HuH-7.5 (cell line): ENCODE data around the gene ARL8B.
"Not testable (repeated sequence)": the region's sequence is repeated elsewhere in the genome, so short reads cannot be mapped to it uniquely, and the experiment has no call there.

Experiments used
- DNase-seq: peaks from one replicate; pipeline ENCODE4 v3.0.0; 2011; ENCODE audit warnings: low spot score

ARL8B gene

DNA sequence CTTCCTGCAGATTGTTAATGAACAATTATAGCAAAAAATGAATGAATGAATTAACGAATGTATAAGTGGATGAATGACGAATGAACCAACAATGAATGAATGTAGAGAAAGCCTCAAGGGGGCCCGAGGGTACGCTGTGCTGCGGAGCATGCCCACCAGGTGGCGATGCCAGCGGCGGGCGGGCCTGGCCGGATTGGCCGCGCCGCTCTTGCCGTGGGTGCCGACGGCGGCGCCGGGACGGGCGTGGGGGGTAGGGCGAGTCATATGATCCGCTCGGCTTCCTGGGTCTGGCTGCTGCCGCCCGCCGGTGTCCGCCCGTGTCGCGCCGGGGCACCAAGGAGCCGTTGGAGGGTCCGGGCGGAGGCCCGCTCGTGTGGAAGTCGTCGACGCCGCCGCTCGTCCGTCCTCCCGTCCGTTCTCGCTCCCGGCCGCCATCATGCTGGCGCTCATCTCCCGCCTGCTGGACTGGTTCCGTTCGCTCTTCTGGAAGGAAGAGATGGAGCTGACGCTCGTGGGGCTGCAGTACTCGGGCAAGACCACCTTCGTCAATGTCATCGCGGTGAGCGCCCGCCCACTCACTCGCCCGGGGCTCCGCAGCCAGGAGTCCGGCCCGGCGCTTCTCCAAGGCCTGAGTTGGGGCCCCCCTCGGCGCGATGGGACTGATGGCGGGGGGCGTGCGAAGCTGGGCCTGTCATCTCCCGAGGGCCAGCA is at the start of gene ARL8B:
Gene ARL8B, plus strand, starts transcription at position 263 of the 711 bp plus-strand sequence. Its CDS starts 174 bp downstream, at position 437.
- peak; percentile 95 for DNase-seq

DNA sequence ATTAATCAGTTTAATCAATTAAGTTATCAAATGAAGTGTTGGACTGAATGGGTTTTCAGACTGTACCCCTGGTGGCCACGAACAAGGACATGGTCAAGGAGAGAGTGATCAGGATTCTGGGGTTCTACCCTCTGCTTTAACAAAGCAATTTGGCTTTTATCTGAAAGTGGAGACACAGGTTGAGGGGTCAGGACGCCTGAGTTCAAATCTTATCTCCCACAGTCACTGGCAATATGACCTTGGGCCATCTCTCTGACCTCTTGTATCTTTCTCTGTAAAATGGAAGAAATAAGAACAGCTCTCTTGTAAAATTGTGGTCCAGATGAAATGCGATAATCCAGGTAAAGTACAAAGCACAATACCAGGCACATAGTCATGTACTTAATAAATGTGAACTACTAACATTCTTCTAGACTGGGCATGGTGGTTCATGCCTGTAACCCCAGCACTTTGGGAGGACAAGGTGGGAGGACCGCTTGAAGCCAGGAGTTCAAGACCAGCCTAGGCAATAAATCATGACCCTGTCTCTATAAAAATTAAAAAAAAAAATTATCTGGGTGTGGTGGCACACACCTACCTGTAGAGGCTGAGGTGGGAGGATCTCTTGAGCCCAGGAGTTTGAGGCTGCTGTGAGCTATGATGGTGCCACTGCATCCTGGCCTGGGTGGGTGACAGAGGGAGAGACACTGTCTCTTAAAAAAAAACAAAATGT is 48.6 kb upstream of the ARL8B start:
- DNase-seq = no peak

DNA sequence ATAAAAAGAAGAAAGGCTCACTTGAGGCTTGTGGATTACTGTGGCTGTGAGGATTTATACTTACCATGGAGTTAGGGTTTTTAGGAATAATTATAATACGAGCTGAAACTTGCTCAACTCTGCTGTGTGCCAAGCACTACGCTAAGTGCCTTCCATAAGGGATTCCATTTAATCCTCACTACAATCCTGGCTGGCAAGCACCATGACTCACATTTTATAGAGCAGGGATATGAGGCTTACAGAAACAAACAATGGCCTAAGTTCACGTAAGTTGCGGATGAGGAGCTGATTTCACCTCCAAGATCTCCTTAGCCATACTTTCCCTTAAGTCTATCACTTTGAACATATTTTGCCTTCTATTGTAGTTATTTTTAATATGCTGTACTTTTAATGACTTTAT is 43.9 kb upstream of the ARL8B start:
- DNase-seq = no peak

DNA sequence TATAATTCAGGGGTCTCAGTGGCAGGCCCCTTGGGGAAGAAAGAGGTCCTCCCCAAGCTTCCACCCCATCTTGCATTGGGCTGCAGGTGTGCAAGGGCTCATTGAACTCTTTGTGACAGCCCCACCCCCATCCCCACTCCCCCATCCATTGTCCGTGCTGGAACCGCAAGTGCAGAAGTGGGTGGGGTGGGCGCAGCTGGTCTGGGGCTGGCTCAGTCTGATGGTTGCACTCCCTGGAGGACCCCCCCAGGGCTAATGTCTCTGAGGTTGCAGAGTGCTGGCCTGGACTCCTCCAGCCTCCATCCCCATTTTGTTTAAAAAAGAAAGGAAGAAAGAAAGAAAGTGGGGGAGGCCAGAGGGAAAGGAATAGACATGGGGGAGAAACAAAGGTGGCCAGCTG is 42.3 kb upstream of the ARL8B start:
- DNase-seq = no peak

DNA sequence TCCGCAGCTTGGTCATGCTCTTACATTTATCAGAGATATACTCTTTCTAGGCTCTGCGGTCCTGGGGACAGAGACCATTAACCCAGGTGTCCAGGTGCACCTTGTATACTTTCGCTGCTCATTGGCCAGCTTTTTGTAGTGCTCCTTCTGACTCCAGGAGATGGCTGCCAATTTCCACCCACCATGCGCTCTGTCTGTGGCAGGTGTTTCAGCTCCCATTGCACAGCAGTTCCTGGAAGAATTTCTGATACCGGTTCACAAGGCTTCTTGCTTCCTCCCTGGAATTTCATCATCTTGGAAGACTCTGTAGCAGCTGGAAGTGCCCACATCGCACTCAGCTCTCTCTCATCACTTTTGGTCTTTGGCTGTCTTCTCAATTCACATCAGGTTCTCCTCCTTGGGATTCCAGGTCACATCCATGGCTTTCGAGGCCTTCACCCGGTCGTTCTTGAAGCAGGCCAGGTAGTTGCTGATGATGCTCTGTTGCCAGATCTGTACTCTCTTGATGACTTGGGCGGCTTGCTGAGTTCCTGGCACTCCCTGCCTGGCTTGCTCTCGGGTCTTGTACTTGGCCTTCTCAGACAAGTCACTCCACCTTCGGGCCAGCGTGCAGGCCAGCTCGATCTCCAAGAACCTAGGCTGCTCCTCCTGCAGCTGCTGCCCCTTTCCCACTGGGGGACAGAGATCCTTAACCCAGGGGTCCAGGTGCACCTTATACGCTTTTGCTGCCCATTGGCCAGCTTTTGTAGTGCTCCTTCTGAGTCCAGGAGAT is 41.1 kb upstream of the ARL8B start:
- DNase-seq = no peak

DNA sequence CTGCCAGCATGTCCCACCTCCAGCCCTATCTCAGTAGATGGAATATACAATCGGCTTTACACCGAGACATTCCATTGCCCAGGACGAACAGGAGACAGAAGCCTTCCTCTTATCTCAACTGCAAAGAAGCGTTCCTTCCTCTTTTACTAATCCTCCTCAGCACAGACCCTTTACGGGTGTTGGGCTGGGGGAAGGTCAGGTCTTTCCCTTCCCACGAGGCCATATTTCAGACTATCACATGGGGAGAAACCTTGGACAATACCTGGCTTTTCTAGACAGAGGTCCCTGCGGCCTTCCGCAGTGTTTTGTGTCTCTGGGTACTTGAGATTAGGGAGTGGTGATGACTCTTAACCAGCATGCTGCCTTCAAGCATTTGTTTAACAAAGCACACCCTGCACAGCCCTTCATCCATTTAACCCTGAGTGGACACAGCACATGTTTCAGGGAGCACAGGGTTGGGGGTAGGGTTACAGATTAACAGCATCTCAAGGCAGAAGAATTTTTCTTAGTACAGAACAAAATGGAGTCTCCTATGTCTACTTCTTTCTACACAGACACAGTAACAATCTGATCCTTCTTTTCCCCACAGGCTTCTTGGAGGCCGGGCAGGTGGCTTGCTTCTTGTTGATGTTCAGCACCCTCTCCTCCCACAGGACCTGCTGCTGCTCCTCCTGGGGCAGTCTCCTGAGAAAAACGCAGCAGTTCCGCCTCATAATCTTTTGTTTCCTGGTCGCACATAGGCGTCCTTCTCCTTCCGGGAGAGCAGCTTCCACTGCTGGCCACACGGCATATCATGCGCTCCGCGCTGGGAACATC is 39.9 kb upstream of the ARL8B start:
- not testable (repeated sequence) for DNase-seq

DNA sequence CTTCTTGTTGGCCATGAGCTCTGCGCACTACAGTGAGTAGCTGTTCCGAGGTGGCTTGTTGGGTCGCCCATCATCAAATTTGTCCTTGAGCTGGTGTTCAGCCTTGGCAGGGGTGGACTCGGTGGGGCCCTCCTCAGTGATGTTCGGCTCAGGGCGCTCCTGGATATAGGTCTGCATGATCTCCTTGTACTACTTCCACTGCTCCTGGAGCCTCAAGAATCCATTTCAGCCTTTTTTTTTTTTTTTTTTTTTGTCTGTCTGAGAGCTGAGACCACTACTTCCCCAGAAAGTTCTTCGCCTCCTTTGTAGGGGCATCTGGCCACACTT is 39.3 kb upstream of the ARL8B start:
- DNase-seq = no peak

DNA sequence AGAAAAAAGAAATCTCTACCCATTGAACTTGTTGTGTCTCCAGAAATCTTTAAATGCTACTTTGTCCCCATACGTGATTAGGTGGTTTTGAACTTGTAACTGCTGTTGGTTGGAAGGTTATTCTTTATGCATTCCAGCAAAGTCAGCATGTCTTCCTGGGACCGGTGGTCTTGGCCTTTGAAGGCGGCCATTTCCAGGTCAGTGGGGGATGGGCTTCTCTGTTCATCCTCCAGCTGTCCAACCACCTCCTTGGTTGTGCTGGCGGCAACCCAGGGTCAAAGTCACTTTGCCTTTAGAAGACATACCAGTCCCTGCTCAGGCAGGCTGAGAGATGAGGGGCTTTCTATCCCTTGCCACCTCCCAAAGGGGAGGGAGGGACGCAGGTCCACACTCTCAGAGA is 37.9 kb upstream of the ARL8B start:
- no peak for DNase-seq

DNA sequence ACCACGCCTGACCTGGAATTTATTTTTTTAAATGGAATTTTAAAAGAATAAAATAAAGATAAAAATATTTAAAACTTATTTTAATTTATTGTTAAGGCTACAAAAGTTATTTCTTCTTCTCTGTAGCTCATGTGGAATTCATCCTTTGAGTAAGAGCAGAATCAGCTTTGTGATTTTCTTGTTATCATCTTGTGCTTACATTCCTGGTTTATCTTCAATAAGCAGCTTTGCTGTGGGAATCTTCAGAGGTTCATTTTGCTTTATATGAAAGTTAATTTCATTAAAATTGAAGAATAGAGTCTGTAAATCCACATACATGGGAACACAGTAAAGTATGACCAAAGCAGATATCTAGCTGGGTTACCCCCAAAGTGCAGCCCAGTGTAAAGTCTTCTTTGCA is 35.4 kb upstream of the ARL8B start:
- no peak for DNase-seq

DNA sequence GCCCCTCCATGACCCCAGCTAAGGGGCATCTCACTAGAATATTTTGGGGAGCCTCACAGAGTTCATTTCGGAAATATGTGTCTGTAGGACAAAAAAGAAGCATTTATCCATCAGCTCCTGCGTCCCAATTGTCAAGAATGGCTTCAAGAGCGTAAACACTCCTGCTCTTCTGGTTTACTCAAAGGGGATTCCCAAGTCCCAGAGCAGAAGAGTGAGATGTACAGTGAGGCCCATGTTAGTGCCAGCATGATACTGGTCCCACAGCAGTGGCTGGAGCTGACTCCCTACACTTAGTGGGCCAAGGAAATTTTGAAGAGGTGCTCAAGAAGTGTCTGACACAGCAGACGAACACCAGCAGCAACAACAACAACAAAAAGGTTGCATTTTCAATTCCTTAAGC is 34.9 kb upstream of the ARL8B start:
- DNase-seq = no peak

DNA sequence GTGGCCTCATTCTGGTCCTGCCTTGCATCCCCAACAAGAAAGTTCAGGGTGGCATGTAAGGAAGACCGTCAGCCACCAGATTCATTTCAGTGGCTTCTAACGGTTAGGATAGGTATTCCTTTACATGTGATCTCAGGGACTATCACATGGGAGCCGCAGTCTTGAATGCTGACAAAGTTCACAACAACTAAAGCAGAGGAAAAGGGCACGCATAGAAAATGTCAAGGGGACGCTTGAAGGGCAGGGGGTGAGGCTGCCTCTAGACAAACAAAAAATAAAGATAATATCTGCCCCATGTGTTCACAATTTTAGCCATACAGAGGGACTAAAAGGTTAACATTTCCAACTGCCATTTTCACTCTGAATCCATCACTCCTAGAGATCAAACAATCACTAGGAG is 31.9 kb upstream of the ARL8B start:
- no peak for DNase-seq

DNA sequence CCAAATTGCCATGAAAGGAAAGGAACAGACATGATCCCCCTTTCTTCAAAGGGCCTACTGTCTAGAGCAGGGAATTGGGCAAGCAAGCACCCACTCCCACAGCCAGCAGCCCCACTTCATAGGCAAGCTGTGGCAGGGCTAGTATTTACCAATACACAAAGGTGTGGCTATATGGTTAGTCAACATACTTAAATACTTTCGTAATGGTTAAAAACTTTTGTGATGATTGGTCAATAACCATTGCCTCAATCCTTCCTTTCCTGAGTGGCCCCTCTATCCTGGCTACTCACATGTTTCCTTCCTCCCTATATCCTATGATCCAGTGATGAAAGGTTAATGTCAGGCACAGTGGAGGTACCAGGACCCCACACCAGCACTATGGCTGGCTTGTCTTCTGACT is 30.1 kb upstream of the ARL8B start:
- peak; percentile 67 for DNase-seq

DNA sequence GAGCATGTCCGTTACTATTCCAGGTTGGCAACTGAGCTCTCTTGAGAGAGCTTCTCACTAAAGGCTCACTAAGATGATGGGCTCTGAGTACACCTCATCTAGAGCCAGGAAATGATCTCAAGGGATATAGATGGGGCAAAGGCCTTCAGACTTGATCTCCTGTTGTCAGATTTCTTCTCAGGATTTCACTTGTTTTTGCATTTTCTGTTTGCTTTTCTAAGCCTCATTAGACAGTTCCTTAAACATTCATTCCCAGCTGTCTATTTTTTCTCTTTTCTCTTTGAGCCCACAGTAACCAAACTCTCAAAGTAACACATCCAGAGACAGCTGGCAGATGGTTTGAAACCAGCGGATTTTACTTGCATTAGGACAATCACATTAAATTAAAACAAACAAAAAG is 28.4 kb upstream of the ARL8B start:
- DNase-seq = no peak

DNA sequence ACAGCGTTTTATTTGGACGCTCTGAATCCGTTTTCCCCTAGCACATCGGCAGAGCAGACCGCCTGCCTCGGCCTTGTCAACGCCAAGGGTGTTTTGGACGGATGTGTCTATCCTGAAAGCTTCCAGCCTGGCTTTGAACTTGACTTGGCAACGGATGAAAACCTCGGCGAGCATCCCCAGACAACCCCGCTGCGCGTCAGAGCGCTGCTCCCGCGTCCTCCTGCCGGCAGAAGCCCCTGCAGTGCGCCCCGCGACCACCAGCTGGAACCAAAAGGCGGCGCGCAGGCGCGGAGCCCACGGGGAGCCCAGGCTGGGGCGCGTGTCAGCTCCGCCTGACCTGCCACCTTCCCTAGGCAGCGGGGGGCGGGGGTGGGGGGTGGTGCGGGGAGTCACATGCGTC is 26.2 kb upstream of the ARL8B start:
- no peak for DNase-seq

DNA sequence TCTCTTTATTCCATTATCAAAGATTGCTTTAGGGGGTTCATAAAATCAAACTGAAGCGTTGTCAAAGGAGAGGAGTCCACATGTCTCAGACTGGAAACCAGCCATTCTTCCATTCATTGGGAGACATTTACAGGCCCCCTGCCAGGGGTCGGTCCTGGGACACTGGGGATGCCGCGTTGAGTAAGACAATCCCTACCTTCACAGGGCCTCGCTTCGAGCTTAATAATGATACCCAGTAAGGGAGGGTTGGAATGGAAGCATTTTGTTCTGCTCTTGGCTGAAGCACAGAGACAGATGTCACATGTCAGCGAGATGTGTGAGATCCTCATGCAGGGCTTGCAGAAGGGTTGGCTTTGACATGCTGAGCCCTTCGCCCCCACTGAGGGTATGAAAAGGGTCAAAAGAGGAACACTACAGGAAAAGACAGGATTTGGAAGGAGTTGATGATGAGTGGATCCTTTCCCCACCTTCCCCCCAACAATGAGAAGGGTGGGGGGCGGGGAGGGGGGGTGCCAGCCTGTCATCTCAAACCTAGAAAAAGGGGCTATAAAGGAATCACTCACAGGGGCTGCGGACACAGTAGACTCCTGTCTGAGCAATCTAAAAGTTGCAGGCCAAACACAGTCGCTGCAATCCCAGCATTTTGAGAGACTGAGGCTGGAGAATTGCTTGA is 25.6 kb upstream of the ARL8B start:
- no peak for DNase-seq

DNA sequence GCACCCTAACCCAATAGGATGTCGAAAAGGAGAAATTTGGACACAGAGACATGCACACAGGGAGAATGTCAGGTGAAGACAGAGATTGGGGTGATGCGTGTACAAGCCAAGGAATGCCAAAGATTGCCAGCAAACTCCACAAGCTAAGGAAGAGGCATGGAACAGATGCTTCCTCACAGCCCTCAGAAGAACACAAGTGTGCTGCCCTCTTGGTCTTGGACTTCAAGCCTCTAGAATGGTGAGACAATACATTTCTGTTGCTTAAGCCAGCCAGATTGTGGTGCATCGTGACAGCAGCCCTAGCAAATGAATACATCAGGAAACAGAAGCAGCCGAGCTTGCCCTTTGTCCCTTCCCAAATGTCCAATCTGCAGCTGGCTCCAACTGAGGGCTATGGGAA is 23.7 kb upstream of the ARL8B start:
- no peak for DNase-seq

DNA sequence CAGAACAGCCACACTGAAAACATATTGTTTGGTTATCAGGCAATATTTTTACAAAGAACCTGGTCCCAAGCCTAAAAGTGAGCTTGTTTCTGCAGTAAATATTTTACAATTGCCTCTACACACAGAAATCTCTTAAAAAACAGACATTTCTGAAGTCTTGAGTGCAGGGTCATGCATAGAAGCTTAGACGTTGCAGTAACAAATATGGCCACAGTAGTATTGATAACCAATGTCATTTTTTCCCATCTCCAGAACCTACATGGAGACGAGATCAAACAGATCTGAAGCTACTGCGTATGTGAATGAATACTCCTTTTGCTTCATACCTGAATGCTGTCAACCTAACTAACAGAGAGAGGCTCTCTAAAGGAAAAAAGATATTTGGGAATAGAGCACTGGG is 19.6 kb upstream of the ARL8B start:
- no peak for DNase-seq

DNA sequence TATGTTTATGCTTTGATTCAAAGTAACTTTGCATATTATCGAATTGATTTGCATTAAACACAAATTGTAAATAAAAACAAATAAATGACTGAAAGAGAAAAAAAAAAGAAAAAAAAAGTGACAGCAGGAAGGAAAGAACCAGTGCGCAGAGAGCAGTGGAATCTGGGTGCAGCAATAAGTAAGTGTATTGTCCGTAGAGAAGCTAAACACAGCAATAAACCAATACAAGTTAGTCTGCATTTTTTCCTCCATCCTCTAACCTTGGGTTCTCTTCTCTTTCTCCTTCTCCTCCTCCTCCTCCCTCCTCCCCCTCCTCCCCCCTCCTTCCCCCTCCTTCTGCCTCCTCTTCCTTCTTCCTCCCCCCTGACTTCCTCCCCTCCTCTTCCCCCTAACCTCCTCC is 18.3 kb upstream of the ARL8B start:
- no peak for DNase-seq

DNA sequence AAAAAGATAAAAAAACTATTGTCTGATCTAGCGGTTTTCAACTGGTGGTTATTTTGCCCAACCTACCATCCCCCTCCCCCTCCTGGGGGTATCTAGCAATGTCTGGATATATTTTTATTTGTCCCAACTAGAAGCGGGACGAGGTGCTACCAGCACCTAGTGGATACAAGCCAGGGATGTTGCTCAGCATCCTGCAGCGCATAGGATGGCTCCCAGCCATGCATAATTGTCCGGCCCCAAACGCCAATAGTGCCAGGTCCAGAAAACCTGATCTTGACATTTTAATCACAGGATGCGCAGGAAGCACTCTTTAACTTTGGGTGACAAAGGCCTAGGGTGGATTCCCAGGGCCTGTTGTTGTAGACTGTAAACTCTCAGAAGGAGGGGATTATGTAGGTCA is 17.0 kb upstream of the ARL8B start:
- no peak for DNase-seq

DNA sequence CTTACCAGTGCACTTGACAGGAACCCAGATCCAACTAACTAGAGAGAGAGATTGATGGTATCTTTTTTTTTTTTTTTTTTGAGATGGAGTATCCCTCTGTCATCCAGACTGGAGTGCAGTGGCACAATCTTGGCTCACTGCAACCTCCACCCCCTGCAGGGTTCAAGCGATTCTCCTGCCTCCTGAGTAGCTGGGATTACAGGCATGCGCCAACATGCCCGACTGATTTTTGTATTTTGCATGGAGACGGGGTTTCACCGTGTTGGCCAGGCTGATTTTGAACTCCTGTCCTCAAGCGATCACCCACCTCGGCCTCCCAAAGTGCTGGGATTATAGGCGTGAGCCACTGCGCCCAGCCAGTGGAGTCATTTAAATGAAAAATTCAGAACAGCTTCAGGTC is 15.7 kb upstream of the ARL8B start:
- not testable (repeated sequence) for DNase-seq

DNA sequence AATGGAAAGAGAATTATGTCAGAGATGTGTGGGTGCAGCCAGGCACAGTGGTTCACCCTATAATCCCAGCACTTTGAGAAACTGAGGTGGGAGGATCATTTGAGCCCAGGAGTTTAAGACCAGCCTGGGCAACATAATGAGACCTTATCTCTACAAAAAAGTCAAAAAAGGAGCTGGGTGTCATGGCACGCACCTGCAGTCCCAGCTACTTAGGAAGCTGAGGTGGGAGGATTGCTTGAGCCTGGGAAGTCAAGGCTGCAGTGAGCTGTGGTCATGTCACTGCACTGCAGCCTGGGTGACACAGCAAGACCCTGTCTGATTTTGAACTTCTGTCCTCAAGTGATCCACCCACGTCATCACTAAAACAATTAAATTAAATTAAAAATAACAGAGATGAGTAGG is 15.2 kb upstream of the ARL8B start:
- not testable (repeated sequence) for DNase-seq

DNA sequence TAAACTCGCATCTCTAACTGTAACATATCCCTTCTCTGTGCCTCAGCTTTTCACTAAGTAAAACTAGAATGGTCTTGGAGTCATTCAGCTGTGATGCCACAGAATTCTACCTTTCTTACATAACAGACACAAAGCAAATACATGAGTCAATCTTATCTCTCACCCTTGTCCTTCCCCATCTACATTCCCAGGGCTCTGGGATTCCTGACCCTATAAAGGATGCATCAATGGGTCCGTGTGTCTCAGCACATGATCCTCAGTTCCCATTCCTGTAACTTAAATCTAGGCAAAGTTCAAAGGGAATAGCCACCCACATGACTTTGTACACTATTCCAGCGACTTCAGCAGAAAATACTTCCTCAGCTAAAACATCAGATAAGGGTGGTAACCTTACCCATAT is 11.8 kb upstream of the ARL8B start:
- peak; percentile 66 for DNase-seq
